HEK293T (cell line): ENCODE measurements around the gene TM4SF18.

Source experiments
- CTCF ChIA-PET: fragments of 350-600 bp; formaldehyde crosslinking; extraction: SDS; loops from one replicate; lab custom pipeline; 2021; ENCODE audit warnings: antibody characterized with exemption, inconsistent platforms; lab: Yijun Ruan, JAX
- POLR2A ChIA-PET: fragments of 350-600 bp; formaldehyde crosslinking; extraction: SDS; loops from one replicate; lab custom pipeline; 2020; ENCODE audit warnings: antibody characterized with exemption, inconsistent platforms; lab: Yijun Ruan, JAX
- DNase-seq: peaks from one replicate; pipeline ENCODE4 v3.0.0; 2012; ENCODE audit warnings: mixed read lengths; ENCODE audit errors: extremely low spot score
- ARNT ChIP-seq: fragments of 450-650 bp; IDR thresholded peaks from 2 replicates; pipeline ENCODE4 v1.6.1; 2017; ENCODE audit warnings: mild to moderate bottlenecking
- BHLHE40 ChIP-seq: fragments of 450-650 bp; IDR thresholded peaks from 2 replicates; pipeline ENCODE4 v1.6.1; 2016; ENCODE audit warnings: mild to moderate bottlenecking, moderate library complexity, borderline replicate concordance
- CTBP1 ChIP-seq: fragments of 450-650 bp; IDR thresholded peaks from 2 replicates; pipeline ENCODE4 v1.6.1; 2016; ENCODE audit warnings: borderline replicate concordance
- ELF4 ChIP-seq: fragments of 450-650 bp; IDR thresholded peaks from 2 replicates; pipeline ENCODE4 v1.6.1; 2017; ENCODE audit warnings: antibody characterized with exemption
- FOXA1 ChIP-seq: fragments of 450-650 bp; IDR thresholded peaks from 2 replicates; pipeline ENCODE4 v1.6.1; 2016; ENCODE audit warnings: mild to moderate bottlenecking
- FOXK2 ChIP-seq: fragments of 450-650 bp; IDR thresholded peaks from 2 replicates; pipeline ENCODE4 v1.6.1; 2016; ENCODE audit warnings: mild to moderate bottlenecking
- FOXM1 ChIP-seq: fragments of 450-650 bp; IDR thresholded peaks from 2 replicates; pipeline ENCODE4 v1.6.1; 2017; ENCODE audit warnings: mild to moderate bottlenecking, borderline replicate concordance
- HDGF ChIP-seq: fragments of 450-650 bp; IDR thresholded peaks from 2 replicates; pipeline ENCODE4 v1.6.1; 2017; ENCODE audit warnings: antibody characterized with exemption, borderline replicate concordance
- L3MBTL2 ChIP-seq: fragments of 450-650 bp; conservative IDR thresholded peaks from 2 replicates; pipeline ENCODE4 v1.6.1; 2016; ENCODE audit warnings: mild to moderate bottlenecking
- LEF1 ChIP-seq: fragments of 450-650 bp; IDR thresholded peaks from 2 replicates; pipeline ENCODE4 v1.6.1; 2017; ENCODE audit warnings: mild to moderate bottlenecking, borderline replicate concordance
- NFRKB ChIP-seq: fragments of 450-650 bp; IDR thresholded peaks from 2 replicates; pipeline ENCODE4 v1.6.1; 2016; ENCODE audit warnings: mild to moderate bottlenecking, moderate library complexity
- PKNOX1 ChIP-seq: fragments of 450-650 bp; IDR thresholded peaks from 2 replicates; pipeline ENCODE4 v1.6.1; 2016
- SP1 ChIP-seq: fragments of 450-650 bp; IDR thresholded peaks from 2 replicates; pipeline ENCODE4 v1.6.1; 2017
- SUZ12 ChIP-seq: fragments of 450-650 bp; IDR thresholded peaks from 2 replicates; pipeline ENCODE4 v1.6.1; 2016; ENCODE audit warnings: mild to moderate bottlenecking
- TARDBP ChIP-seq: fragments of 450-650 bp; IDR thresholded peaks from 2 replicates; pipeline ENCODE4 v1.6.1; 2016
- ZNF384 ChIP-seq: fragments of 450-650 bp; IDR thresholded peaks from 2 replicates; pipeline ENCODE4 v1.6.1; 2016

Gene TM4SF18

GRCh38 chr3:149280671-149281349 lies 52.6 kb downstream of the TM4SF18 start:
- CTCF ChIA-PET: interaction anchor here (1.3 kb wide), 2 partner anchors 10 to 160 kb away, joined by 3 to 5 read pairs; no protein-coding TSS in a partner anchor
- TF ChIP-seq SUZ12 (no peak), BHLHE40 (no peak), FOXK2 (no peak), TARDBP (no peak), FOXA1 (no peak), LEF1 (no peak), ELF4 (no peak), NFRKB (no peak), HDGF (no peak), PKNOX1 (no peak), ZNF384 (no peak), SP1 (no peak), CTBP1 (no peak), FOXM1 (no peak), ARNT (no peak), L3MBTL2 (no peak)
- DNase-seq: no peak
- POLR2A ChIA-PET: no interaction called here

- no peak for DNase-seq
- POLR2A ChIA-PET: no interaction called here
- TF ChIP-seq ELF4 (no peak), PKNOX1 (no peak), TARDBP (no peak), FOXA1 (no peak), ZNF384 (no peak), LEF1 (no peak), FOXM1 (no peak), BHLHE40 (no peak), CTBP1 (no peak), SP1 (no peak), HDGF (no peak), NFRKB (no peak), SUZ12 (no peak), ARNT (no peak), L3MBTL2 (no peak)
- CTCF ChIA-PET: interaction anchor here (1.2 kb wide), 1 partner anchor 158 kb away, joined by 3 read pairs; no protein-coding TSS in a partner anchor
These were observed 54.5 kb downstream of the TM4SF18 start for GRCh38 chr3:149278911-149279310.

- TF ChIP-seq HDGF: no peak
- TF ChIP-seq FOXA1: no peak
- TF ChIP-seq ARNT: no peak
- no peak for TF ChIP-seq FOXM1
- TF ChIP-seq L3MBTL2: no peak
- no peak for TF ChIP-seq BHLHE40
- TF ChIP-seq ELF4: no peak
- TF ChIP-seq SUZ12: no peak
- TF ChIP-seq CTBP1: no peak
- no peak for TF ChIP-seq NFRKB
- TF ChIP-seq PKNOX1: no peak
- no peak for TF ChIP-seq FOXK2
- DNase-seq: no peak
- ChIA-PET CTCF (interaction anchor here (0.9 kb wide), 1 partner anchor 322 kb away, joined by 4 read pairs; no protein-coding TSS in a partner anchor), POLR2A (no interaction called here)
These were observed 56.1 kb downstream of the TM4SF18 start for GRCh38 chr3:149277331-149277813.

- CTCF ChIA-PET: interaction anchor here (2.4 kb wide), 1 partner anchor 156 kb away, joined by 10 read pairs; no protein-coding TSS in a partner anchor
- POLR2A ChIA-PET: no interaction called here
These were observed 56.8 kb downstream of the TM4SF18 start for GRCh38 chr3:149276619-149277018.

More at GRCh38 chr3:149276619-149277018, 56.8 kb downstream of the TM4SF18 start:
- no peak for DNase-seq
- TF ChIP-seq HDGF (no peak), TARDBP (no peak), FOXM1 (no peak), BHLHE40 (no peak), SP1 (no peak), ARNT (no peak), FOXK2 (no peak), NFRKB (no peak), PKNOX1 (no peak), CTBP1 (no peak), ELF4 (no peak), FOXA1 (no peak), LEF1 (no peak), ZNF384 (no peak), L3MBTL2 (no peak), SUZ12 (no peak)
